Measurements from ENCODE around the gene ZNF580. TPM values are rescaled to one million over a fixed set of nuclear protein-coding genes. Genes with fewer than 3 reads are reported as not detected.
A peak's percentile ranks its signal among the peaks of the same experiment; 100 is the strongest.

ZNF580 gene
- total RNA-seq, 1 donor from 2014 or later: 35.8 TPM

DNA sequence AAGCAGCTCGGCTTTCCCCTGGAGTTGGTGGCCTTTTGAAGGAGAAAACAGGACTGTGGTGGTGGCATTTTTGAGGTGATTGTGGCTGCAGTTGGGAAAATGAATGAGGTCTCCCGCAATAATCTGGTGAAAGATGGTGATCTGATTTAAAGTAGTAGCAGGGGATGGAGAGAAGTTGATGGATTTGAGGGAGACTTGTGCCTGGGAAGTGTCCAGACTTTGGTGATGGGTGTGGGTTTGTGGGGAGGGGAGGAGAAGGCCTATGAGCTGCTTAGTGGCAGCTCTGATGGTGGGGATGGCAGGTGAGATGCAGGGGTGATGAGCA is 30.2 kb downstream of the ZNF580 start:
- no peaks in the 10 kb centered on the region for H3K9me3 ChIP-seq (ENCODE audit: insufficient read depth, low read depth, low read length)
- no peak for TF ChIP-seq EZH2 (IDR thresholded peaks at IDR 0.05; ENCODE audit: insufficient read depth, low read length)
- TF ChIP-seq, protein P1, sequence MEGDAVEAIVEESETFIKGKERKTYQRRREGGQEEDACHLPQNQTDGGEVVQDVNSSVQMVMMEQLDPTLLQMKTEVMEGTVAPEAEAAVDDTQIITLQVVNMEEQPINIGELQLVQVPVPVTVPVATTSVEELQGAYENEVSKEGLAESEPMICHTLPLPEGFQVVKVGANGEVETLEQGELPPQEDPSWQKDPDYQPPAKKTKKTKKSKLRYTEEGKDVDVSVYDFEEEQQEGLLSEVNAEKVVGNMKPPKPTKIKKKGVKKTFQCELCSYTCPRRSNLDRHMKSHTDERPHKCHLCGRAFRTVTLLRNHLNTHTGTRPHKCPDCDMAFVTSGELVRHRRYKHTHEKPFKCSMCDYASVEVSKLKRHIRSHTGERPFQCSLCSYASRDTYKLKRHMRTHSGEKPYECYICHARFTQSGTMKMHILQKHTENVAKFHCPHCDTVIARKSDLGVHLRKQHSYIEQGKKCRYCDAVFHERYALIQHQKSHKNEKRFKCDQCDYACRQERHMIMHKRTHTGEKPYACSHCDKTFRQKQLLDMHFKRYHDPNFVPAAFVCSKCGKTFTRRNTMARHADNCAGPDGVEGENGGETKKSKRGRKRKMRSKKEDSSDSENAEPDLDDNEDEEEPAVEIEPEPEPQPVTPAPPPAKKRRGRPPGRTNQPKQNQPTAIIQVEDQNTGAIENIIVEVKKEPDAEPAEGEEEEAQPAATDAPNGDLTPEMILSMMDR (IDR thresholded peaks at IDR 0.05; ENCODE audit: insufficient read depth, low read depth, low read length): no peak
- no peak overlapping the region for H3K4me3 Mint-ChIP-seq (ENCODE audit: unreplicated experiment)
- peaks cover 13% of the 10 kb centered on the region for H3K4me1 ChIP-seq (ENCODE audit: insufficient read depth, low read length)
- peaks cover 1% of the 10 kb centered on the region for H3K9me3 Mint-ChIP-seq (ENCODE audit: unreplicated experiment)
- peaks cover 90% of the 10 kb centered on the region for H3K79me2 ChIP-seq (ENCODE audit: insufficient read depth, low read length)
- H4K20me1 ChIP-seq (ENCODE audit: insufficient read depth, low read length): peaks cover 87% of the 10 kb centered on the region
- no peaks in the 10 kb centered on the region for H3K27me3 ChIP-seq (ENCODE audit: insufficient read depth, low read length)
- peaks cover 3% of the 10 kb centered on the region for H3K36me3 Mint-ChIP-seq (ENCODE audit: low read depth, unreplicated experiment)
- H3K27ac Mint-ChIP-seq (ENCODE audit: unreplicated experiment): no peak overlapping the region
- H3K27me3 Mint-ChIP-seq (ENCODE audit: low read depth, unreplicated experiment): no peaks in the 10 kb centered on the region
- H3K4me3 ChIP-seq (ENCODE audit: insufficient read depth, low read depth, low read length): no peak overlapping the region
- peaks cover 7% of the 10 kb centered on the region for H3K36me3 ChIP-seq (ENCODE audit: insufficient read depth, low read length)
- no peak overlapping the region for H3K9ac ChIP-seq (ENCODE audit: low read length)
- H2AFZ ChIP-seq (ENCODE audit: low read depth, low read length): no peak overlapping the region
- H3K4me2 ChIP-seq (ENCODE audit: low read length): no peak overlapping the region
- H3K4me1 Mint-ChIP-seq (ENCODE audit: low read depth, unreplicated experiment): peaks cover 18% of the 10 kb centered on the region
- DNase-seq (ENCODE audit: low read depth) (no peak), FAIRE-seq (no peak)
- H3K27ac ChIP-seq (ENCODE audit: low read depth, low read length): no peak overlapping the region

DNA sequence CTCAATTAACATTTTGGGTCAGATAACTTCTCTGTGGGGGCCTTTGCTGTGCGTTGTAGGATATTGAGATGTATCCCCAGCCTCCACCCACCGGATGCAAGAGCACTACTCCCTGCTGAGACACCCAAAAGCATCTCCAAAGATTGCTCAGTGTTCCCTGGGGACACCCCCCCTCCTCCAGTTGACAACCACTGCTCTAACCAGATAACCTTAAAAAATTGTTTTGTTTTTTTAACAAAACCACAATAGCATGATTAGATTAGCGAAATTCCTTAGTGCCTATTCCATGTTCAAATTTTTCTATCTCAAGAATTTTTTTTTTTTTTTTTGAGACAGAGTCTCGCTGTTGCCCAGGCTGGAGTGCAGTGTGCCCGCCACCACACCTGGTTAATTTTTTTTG is 31.6 kb downstream of the ZNF580 start:
- Histone ChIP-seq H2AFZ (ENCODE audit: low read depth, low read length) (no peak overlapping the region), H3K36me3 (ENCODE audit: insufficient read depth, low read length) (peaks cover 3% of the 10 kb centered on the region), H3K9me3 (ENCODE audit: insufficient read depth, low read depth, low read length) (no peaks in the 10 kb centered on the region), H3K4me3 (ENCODE audit: insufficient read depth, low read depth, low read length) (no peak overlapping the region), H4K20me1 (ENCODE audit: insufficient read depth, low read length) (peaks cover 87% of the 10 kb centered on the region), H3K79me2 (ENCODE audit: insufficient read depth, low read length) (peaks cover 90% of the 10 kb centered on the region), H3K27ac (ENCODE audit: low read depth, low read length) (no peak overlapping the region), H3K9ac (ENCODE audit: low read length) (no peak overlapping the region), H3K27me3 (ENCODE audit: insufficient read depth, low read length) (no peaks in the 10 kb centered on the region), H3K4me1 (ENCODE audit: insufficient read depth, low read length) (peaks cover 24% of the 10 kb centered on the region), H3K4me2 (ENCODE audit: low read length) (peak overlapping the region; percentile 9)
- H3K36me3 Mint-ChIP-seq (ENCODE audit: low read depth, unreplicated experiment): peaks cover 3% of the 10 kb centered on the region
- no peak for FAIRE-seq
- peak overlapping the region; percentile 11 for H3K4me3 Mint-ChIP-seq (ENCODE audit: unreplicated experiment)
- no peaks in the 10 kb centered on the region for H3K27me3 Mint-ChIP-seq (ENCODE audit: low read depth, unreplicated experiment)
- H3K9me3 Mint-ChIP-seq (ENCODE audit: unreplicated experiment): peaks cover 1% of the 10 kb centered on the region
- no peak for DNase-seq (ENCODE audit: low read depth)
- TF ChIP-seq EZH2 (IDR thresholded peaks at IDR 0.05; ENCODE audit: insufficient read depth, low read length): no peak
- TF ChIP-seq, protein P1 (IDR thresholded peaks at IDR 0.05; ENCODE audit: insufficient read depth, low read depth, low read length): no peak
- peaks cover 29% of the 10 kb centered on the region for H3K4me1 Mint-ChIP-seq (ENCODE audit: low read depth, unreplicated experiment)
- peak overlapping the region; percentile 53 for H3K27ac Mint-ChIP-seq (ENCODE audit: unreplicated experiment)

DNA sequence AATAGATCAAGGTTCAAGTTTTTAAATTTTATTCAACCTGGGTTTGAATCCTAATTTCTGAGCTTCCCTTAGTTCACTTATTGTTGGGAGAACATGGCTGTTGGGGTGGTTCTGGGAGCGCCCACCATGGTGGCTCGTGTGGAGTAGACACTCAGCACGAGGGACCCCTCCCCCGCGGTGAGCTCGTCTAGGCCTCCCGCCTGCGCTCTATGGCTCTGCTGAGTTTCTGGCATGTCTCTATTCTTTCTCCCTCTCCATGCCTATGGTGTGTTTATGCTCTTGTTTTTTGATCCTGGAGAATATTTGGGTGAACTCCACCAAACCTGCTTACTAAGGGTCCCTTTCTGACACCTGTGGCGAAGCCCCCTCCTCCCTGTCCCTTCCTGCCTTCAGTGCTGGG is 32.7 kb downstream of the ZNF580 start:
- FAIRE-seq (no peak), DNase-seq (ENCODE audit: low read depth) (no peak)
- Histone ChIP-seq H3K27me3 (ENCODE audit: insufficient read depth, low read length) (no peaks in the 10 kb centered on the region), H3K27ac (ENCODE audit: low read depth, low read length) (no peak overlapping the region), H4K20me1 (ENCODE audit: insufficient read depth, low read length) (peaks cover 87% of the 10 kb centered on the region), H3K9ac (ENCODE audit: low read length) (no peak overlapping the region), H2AFZ (ENCODE audit: low read depth, low read length) (no peak overlapping the region), H3K79me2 (ENCODE audit: insufficient read depth, low read length) (peaks cover 91% of the 10 kb centered on the region), H3K4me3 (ENCODE audit: insufficient read depth, low read depth, low read length) (no peak overlapping the region), H3K36me3 (ENCODE audit: insufficient read depth, low read length) (peaks cover 3% of the 10 kb centered on the region), H3K4me1 (ENCODE audit: insufficient read depth, low read length) (peaks cover 24% of the 10 kb centered on the region), H3K4me2 (ENCODE audit: low read length) (peak overlapping the region; percentile 8), H3K9me3 (ENCODE audit: insufficient read depth, low read depth, low read length) (no peaks in the 10 kb centered on the region)
- Mint-ChIP-seq H3K36me3 (ENCODE audit: low read depth, unreplicated experiment) (peaks cover 9% of the 10 kb centered on the region), H3K27me3 (ENCODE audit: low read depth, unreplicated experiment) (no peaks in the 10 kb centered on the region), H3K4me1 (ENCODE audit: low read depth, unreplicated experiment) (peaks cover 31% of the 10 kb centered on the region), H3K27ac (ENCODE audit: unreplicated experiment) (peak overlapping the region; percentile 93), H3K9me3 (ENCODE audit: unreplicated experiment) (peaks cover 1% of the 10 kb centered on the region), H3K4me3 (ENCODE audit: unreplicated experiment) (peak overlapping the region; percentile 76)
- TF ChIP-seq EZH2 (IDR thresholded peaks at IDR 0.05; ENCODE audit: insufficient read depth, low read length): no peak
- TF ChIP-seq, protein P1 (IDR thresholded peaks at IDR 0.05; ENCODE audit: insufficient read depth, low read depth, low read length): no peak
